Hepatocyte (in vitro differentiated cells): Measurements from ENCODE around the gene RARG. TPM values are rescaled to one million over a fixed set of nuclear protein-coding genes. Genes with fewer than 3 reads are reported as not detected.

Source experiments
- DNase-seq: peaks from one replicate; pipeline ENCODE4 v3.0.0-alpha.2; 2016; ENCODE audit warnings: low spot score
- H2AFZ ChIP-seq: fragments of 200-600 bp; sonication (generic); 2 replicates; pipeline ENCODE4 v1.6.0; 2016; ENCODE audit warnings: antibody characterized with exemption, mild to moderate bottlenecking
- H3K27ac ChIP-seq: fragments of 200-600 bp; sonication (generic); 2 replicates; pipeline ENCODE4 v1.5.1; 2016; ENCODE audit warnings: mild to moderate bottlenecking
- H3K27me3 ChIP-seq: fragments of 200-600 bp; sonication (generic); 2 replicates; pipeline ENCODE4 v1.6.1; 2016
- H3K36me3 ChIP-seq: fragments of 200-600 bp; sonication (generic); replicated peaks from 2 replicates; pipeline ENCODE4 v1.5.1; 2016; ENCODE audit warnings: low read depth; ENCODE audit not compliant: insufficient read depth
- H3K4me1 ChIP-seq: fragments of 200-600 bp; sonication (generic); 2 replicates; pipeline ENCODE4 v1.5.1; 2016; ENCODE audit warnings: mild to moderate bottlenecking, moderate library complexity; ENCODE audit not compliant: insufficient read depth
- H3K4me2 ChIP-seq: fragments of 200-600 bp; sonication (generic); 2 replicates; pipeline ENCODE4 v1.6.0; 2016
- H3K4me3 ChIP-seq: fragments of 200-600 bp; sonication (generic); 2 replicates; pipeline ENCODE4 v1.5.1; 2016; ENCODE audit warnings: mild to moderate bottlenecking
- H3K79me2 ChIP-seq: fragments of 200-600 bp; sonication (generic); 2 replicates; pipeline ENCODE4 v1.6.0; 2017; ENCODE audit warnings: mild to moderate bottlenecking
- H3K9me2 ChIP-seq: fragments of 200-600 bp; sonication (generic); replicated peaks from 2 replicates; pipeline ENCODE4 v1.6.0; 2017; ENCODE audit warnings: mild to moderate bottlenecking; ENCODE audit not compliant: insufficient read depth
- H3K9me3 ChIP-seq: fragments of 200-600 bp; sonication (generic); 2 replicates; pipeline ENCODE4 v1.5.1; 2016; ENCODE audit warnings: low read depth, mild to moderate bottlenecking
- H4K20me1 ChIP-seq: fragments of 200-600 bp; sonication (generic); 2 replicates; pipeline ENCODE4 v1.6.0; 2016; ENCODE audit warnings: mild to moderate bottlenecking; ENCODE audit not compliant: insufficient read depth, poor library complexity, severe bottlenecking
- EZH2 ChIP-seq: fragments of 200-600 bp; sonication (generic); IDR thresholded peaks from 2 replicates; pipeline ENCODE4 v1.6.1; 2016; ENCODE audit warnings: antibody characterized with exemption, mild to moderate bottlenecking, borderline replicate concordance
- EZH2phosphoT487 ChIP-seq: fragments of 200-600 bp; sonication (generic); IDR thresholded peaks from one replicate; pipeline ENCODE4 v1.6.1; 2018; ENCODE audit warnings: antibody characterized with exemption, mild to moderate bottlenecking, low read depth, moderate library complexity; ENCODE audit not compliant: unreplicated experiment, severe bottlenecking
- WGBS: methylation state at CpG from one replicate; pipeline ENCODE4 v1.1.6; 2016; ENCODE audit warnings: low lambda C conversion rate; ENCODE audit errors: missing lambda C conversion rate; 5-methylcytosine and 5-hydroxymethylcytosine counted together
- polyA plus RNA-seq: library from polyadenylated mRNA; unstranded; fragments of >200 nt; fragmentation: Nextera tagmentation; extraction: Ambion mirVana; gene quantifications from 2 replicates; pipeline ENCODE4 v1.2.1, GENCODE V29; 2016
- total RNA-seq: library from RNA; depleted of rRNA; stranded (reverse); fragments of >200 nt; gene quantifications from 2 replicates; pipeline ENCODE4 v1.2.3, GENCODE V29; 2014
- TF ChIP-seq, protein P1 (sequence below): fragments of 200-600 bp; sonication (generic); IDR thresholded peaks from 2 replicates; pipeline ENCODE4 v1.5.1; 2016; ENCODE audit warnings: antibody characterized with exemption, mild to moderate bottlenecking; ENCODE audit not compliant: poor library complexity

Gene RARG
- total and polyA plus RNA-seq, 2 experiments from 2014 or later = 20.9 to 28.1 TPM

DNA sequence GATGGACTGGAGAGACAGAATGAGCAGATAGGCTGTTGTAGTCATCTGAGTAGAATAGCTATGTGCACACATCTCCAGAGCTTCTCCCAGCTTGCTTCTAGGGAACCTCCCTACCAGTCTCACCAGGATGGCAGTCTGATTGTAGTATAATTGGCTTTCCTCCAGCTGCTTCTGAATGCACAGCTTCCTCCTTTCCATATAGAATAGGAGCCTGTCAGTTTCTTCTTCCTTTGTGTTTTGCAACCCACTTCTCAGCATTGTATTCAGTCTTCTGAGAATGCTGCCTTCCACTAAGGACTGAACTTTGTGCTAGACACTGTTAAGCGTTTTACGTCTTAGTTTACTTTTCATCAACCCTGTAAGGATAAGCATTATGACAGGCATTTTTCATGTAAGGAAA, 49.1 kb downstream of the RARG start:
- Histone ChIP-seq H3K4me3 (no peak overlapping the region), H3K9me2 (no peaks in the 10 kb centered on the region), H3K27me3 (no peaks in the 10 kb centered on the region), H4K20me1 (peaks cover 6% of the 10 kb centered on the region), H3K9me3 (no peaks in the 10 kb centered on the region), H3K4me2 (peak overlapping the region; percentile 89), H3K36me3 (no peaks in the 10 kb centered on the region), H3K79me2 (peaks cover 51% of the 10 kb centered on the region), H3K4me1 (peaks cover 30% of the 10 kb centered on the region), H3K27ac (peak overlapping the region; percentile 94), H2AFZ (no peak overlapping the region)
- DNase-seq = no peak
- WGBS = 38% methylated on average over 2 of the region's 2 CpGs
- TF ChIP-seq, protein P1, sequence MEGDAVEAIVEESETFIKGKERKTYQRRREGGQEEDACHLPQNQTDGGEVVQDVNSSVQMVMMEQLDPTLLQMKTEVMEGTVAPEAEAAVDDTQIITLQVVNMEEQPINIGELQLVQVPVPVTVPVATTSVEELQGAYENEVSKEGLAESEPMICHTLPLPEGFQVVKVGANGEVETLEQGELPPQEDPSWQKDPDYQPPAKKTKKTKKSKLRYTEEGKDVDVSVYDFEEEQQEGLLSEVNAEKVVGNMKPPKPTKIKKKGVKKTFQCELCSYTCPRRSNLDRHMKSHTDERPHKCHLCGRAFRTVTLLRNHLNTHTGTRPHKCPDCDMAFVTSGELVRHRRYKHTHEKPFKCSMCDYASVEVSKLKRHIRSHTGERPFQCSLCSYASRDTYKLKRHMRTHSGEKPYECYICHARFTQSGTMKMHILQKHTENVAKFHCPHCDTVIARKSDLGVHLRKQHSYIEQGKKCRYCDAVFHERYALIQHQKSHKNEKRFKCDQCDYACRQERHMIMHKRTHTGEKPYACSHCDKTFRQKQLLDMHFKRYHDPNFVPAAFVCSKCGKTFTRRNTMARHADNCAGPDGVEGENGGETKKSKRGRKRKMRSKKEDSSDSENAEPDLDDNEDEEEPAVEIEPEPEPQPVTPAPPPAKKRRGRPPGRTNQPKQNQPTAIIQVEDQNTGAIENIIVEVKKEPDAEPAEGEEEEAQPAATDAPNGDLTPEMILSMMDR = no peak
- no peak for TF ChIP-seq EZH2phosphoT487
- no peak for TF ChIP-seq EZH2

DNA sequence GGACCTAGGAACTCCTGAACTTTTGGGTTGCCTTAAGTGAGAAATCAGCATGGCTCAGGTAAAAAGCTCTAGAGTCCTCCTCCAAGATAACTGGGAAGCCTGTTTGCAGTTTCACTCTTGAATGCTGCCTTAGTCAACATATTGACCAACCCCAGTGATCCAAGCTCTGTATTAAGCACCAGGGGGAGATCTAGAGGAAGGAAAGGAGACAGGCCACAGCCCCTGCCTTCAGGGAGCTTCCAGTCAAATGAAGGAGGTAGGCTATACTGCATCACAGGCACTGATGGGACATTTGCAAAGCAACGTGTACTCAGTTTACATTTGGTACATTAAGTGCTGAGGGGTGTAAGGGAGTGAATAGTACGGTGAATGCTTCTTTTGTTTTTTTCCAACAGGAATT, 50.1 kb downstream of the RARG start:
- 88% methylated on average over 2 of the region's 2 CpGs for WGBS
- H3K4me1 ChIP-seq = peaks cover 30% of the 10 kb centered on the region
- H3K4me2 ChIP-seq = peak overlapping the region; percentile 89
- TF ChIP-seq EZH2 (no peak), EZH2phosphoT487 (no peak)
- TF ChIP-seq, protein P1 = no peak
- no peak overlapping the region for H2AFZ ChIP-seq
- H3K36me3 ChIP-seq = no peaks in the 10 kb centered on the region
- no peaks in the 10 kb centered on the region for H3K9me2 ChIP-seq
- DNase-seq = no peak
- H3K9me3 ChIP-seq = no peaks in the 10 kb centered on the region
- H3K27me3 ChIP-seq = no peaks in the 10 kb centered on the region
- peak overlapping the region; percentile 33 for H3K4me3 ChIP-seq
- H3K79me2 ChIP-seq = peaks cover 60% of the 10 kb centered on the region
- H4K20me1 ChIP-seq = peaks cover 6% of the 10 kb centered on the region
- H3K27ac ChIP-seq = peak overlapping the region; percentile 94

DNA sequence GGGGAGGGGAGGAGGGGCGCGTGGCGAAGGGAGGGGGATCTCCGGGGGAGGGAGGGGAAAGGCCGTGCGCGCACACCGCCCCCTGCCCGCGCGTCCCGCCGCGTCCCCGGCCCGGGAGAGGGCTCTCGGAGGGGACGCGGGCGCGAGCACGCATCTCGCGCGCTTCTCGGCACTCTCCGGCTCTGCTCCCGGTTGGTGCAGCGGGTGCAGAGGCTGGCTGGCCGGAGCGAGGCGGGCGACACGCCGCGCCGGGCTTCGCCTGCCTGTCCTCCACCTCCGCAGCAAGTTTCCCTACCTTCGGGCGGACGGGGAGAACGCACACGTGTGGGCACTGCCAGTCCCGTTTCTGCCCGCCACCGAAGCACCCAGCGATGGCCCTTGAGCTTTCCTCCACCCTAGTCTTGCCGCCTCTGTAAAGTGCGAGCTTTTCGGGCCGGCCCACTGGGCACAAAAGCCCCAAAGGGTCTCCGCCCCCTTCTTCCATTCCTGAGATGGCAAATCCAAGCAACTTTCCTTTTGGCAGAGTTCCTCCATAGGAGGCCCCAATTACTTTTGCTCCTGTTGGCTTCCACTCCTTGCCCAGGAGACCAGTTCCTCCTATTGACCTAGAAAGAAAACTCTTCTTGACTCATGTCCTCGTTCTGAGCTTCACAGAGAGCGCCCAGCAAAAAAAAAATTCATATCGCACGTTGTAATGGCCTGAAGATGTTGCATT, 50.9 kb downstream of the RARG start:
- DNase-seq = peak; percentile 89
- H4K20me1 ChIP-seq = peaks cover 6% of the 10 kb centered on the region
- peaks cover 30% of the 10 kb centered on the region for H3K4me1 ChIP-seq
- TF ChIP-seq EZH2phosphoT487 (no peak), EZH2 (no peak)
- TF ChIP-seq, protein P1 = no peak
- 3% methylated on average over 31 of the region's 57 CpGs for WGBS
- H3K36me3 ChIP-seq = no peaks in the 10 kb centered on the region
- peaks cover 63% of the 10 kb centered on the region for H3K79me2 ChIP-seq
- H3K9me3 ChIP-seq = no peaks in the 10 kb centered on the region
- no peaks in the 10 kb centered on the region for H3K9me2 ChIP-seq
- peak overlapping the region; percentile 33 for H3K4me3 ChIP-seq
- peak overlapping the region; percentile 61 for H2AFZ ChIP-seq
- H3K4me2 ChIP-seq = peak overlapping the region; percentile 89
- peak overlapping the region; percentile 94 for H3K27ac ChIP-seq
- no peaks in the 10 kb centered on the region for H3K27me3 ChIP-seq
